ENCODE data around the gene KRTAP5-10. TPM values are rescaled to one million over a fixed set of nuclear protein-coding genes. Genes with fewer than 3 reads are reported as not detected.

The KRTAP5-10 gene
- total RNA-seq, 2 experiments from 2014 or later: not detected

DNA sequence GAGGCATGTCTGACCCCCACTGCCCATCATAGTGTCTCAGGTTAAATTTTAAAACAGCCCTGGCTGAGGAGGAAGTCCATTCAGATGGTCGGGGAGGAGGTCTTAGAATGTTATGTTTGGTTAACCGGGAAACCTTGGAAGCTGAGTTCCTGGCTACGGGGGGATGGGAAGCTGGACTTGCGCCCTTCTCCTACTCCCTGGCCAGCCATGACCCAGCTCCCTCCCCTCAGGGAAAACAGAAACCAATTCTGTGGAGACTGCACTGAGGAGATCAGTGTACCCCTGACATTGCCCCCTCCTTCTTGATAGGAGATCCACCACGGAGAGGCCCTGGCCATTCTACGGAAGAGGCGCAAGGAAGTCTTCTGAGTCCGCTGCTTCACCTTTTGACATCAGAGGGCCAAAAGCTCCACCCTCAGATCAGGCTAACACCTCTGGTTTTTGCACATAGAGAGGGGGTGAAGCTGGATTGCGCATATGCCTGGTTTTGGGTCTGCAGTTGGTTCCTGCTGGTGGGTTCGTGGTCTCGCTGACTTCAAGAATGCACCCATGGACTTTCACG lies 19.9 kb upstream of the KRTAP5-10 start:
- no peaks in the 10 kb centered on the region for H3K36me3 Mint-ChIP-seq (ENCODE audit: low read depth)
- ATAC-seq: no peak
- no peaks in the 10 kb centered on the region for H3K9me3 Mint-ChIP-seq (ENCODE audit: insufficient read depth)
- no peak for DNase-seq
- peaks cover 10% of the 10 kb centered on the region for H3K27me3 Mint-ChIP-seq (ENCODE audit: low read depth)
- H3K27ac Mint-ChIP-seq: no peak overlapping the region
- no peak overlapping the region for H3K4me3 Mint-ChIP-seq
- ChIA-PET POLR2A (no interaction called here), CTCF (no interaction called here)
- H3K4me1 Mint-ChIP-seq (ENCODE audit: low read depth): peaks cover 11% of the 10 kb centered on the region

DNA sequence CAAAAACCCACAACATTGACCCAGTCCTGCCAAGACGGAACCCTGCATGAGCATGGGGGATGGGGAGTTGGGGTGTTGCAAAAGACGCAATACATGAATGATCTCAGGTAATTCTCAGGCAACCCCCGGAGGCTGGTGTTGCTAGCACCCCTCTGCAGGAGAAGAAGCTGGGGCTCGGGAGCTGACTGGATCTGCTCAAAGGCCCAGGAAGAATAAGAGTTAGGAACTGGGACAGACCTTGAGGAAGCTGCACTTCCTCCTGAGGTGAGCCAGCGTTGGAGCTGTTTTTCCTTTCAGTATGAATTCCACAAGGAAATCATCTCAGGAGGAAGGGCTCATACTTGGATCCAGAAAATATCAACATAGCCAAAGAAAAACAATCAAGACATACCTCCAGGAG lies 17.2 kb upstream of the KRTAP5-10 start, which contains the start of gene KRTAP5-9:
Gene KRTAP5-9 (plus strand): TSS at position 301 of the 400 bp plus-strand sequence. CDS start 238 bp downstream, outside the sequence.
- Mint-ChIP-seq H3K27me3 (ENCODE audit: low read depth) (peaks cover 14% of the 10 kb centered on the region), H3K4me1 (ENCODE audit: low read depth) (peaks cover 8% of the 10 kb centered on the region), H3K27ac (no peak within 1 kb of the TSS), H3K9me3 (ENCODE audit: insufficient read depth) (no peaks in the 10 kb centered on the region), H3K4me3 (no peak within 1 kb of the TSS), H3K36me3 (ENCODE audit: low read depth) (no peaks in the 10 kb centered on the region)
- no peak for ATAC-seq
- POLR2A ChIA-PET: no interaction called here
- no peak for DNase-seq
- CTCF ChIA-PET: no interaction called here

DNA sequence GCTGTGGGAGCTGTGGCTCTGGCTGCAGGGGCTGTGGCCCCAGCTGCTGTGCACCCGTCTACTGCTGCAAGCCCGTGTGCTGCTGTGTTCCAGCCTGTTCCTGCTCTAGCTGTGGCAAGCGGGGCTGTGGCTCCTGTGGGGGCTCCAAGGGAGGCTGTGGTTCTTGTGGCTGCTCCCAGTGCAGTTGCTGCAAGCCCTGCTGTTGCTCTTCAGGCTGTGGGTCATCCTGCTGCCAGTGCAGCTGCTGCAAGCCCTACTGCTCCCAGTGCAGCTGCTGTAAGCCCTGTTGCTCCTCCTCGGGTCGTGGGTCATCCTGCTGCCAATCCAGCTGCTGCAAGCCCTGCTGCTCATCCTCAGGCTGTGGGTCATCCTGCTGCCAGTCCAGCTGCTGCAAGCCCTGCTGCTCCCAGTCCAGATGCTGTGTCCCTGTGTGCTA lies 16.6 kb upstream of the KRTAP5-10 start:
- Mint-ChIP-seq H3K9me3 (ENCODE audit: insufficient read depth) (no peaks in the 10 kb centered on the region), H3K27ac (no peak overlapping the region), H3K4me1 (ENCODE audit: low read depth) (peaks cover 3% of the 10 kb centered on the region), H3K27me3 (ENCODE audit: low read depth) (peaks cover 14% of the 10 kb centered on the region), H3K4me3 (no peak overlapping the region), H3K36me3 (ENCODE audit: low read depth) (no peaks in the 10 kb centered on the region)
- no peak for DNase-seq
- POLR2A ChIA-PET: no interaction called here
- no peak for ATAC-seq
- CTCF ChIA-PET: no interaction called here

DNA sequence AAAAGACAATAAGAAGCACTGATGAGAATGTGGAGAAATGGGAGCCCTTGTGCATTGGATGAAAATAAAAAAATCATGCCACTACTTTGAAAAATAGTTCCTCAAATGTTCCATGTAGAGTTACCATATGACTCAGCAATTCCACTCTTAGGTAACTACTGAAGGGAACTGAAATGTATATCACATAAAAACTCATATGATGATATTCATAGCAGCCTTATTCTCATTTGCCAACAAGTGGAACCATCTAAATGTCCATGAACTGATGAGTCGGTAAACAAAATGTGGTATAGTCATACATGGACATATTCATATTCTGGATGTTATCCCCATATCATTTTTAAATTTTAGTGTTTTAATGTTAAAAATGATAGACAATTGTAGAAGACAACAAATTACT lies 13.7 kb upstream of the KRTAP5-10 start:
- ATAC-seq: no peak
- H3K4me3 Mint-ChIP-seq: no peak overlapping the region

DNA sequence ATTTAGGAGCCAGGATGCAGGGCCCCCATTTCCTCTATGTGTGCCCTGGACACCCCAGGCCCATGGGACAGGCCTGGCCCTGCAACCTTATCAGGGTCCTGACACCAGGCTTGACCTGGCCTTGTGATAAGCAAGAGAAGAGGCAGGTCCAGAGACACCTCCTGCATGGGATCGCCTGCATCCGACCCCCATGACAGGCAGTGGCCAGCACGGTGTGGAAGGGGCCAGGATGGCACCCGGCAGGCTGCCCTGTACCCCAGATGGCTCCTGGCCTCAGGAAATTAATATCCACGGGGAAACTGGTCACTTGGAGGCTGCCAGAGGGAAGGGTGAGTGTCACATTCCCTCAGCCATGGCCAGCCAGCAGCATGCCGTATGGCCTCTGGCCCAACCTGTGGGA lies 10.4 kb upstream of the KRTAP5-10 start:
- DNase-seq (no peak), ATAC-seq (no peak)
- H3K27me3 Mint-ChIP-seq (ENCODE audit: low read depth): peaks cover 17% of the 10 kb centered on the region
- POLR2A ChIA-PET: no interaction called here
- H3K4me1 Mint-ChIP-seq (ENCODE audit: low read depth): no peaks in the 10 kb centered on the region
- H3K36me3 Mint-ChIP-seq (ENCODE audit: low read depth): no peaks in the 10 kb centered on the region
- no peak overlapping the region for H3K27ac Mint-ChIP-seq
- CTCF ChIA-PET: no interaction called here
- no peaks in the 10 kb centered on the region for H3K9me3 Mint-ChIP-seq (ENCODE audit: insufficient read depth)
- no peak overlapping the region for H3K4me3 Mint-ChIP-seq

More for the DNA sequence above, 13.7 kb upstream of the KRTAP5-10 start:
- H3K27me3 Mint-ChIP-seq (ENCODE audit: low read depth): peaks cover 14% of the 10 kb centered on the region
- no peak overlapping the region for H3K27ac Mint-ChIP-seq
- CTCF ChIA-PET: no interaction called here
- H3K9me3 Mint-ChIP-seq (ENCODE audit: insufficient read depth): no peaks in the 10 kb centered on the region
- no peak for DNase-seq
- POLR2A ChIA-PET: no interaction called here
- no peaks in the 10 kb centered on the region for H3K36me3 Mint-ChIP-seq (ENCODE audit: low read depth)
- H3K4me1 Mint-ChIP-seq (ENCODE audit: low read depth): no peaks in the 10 kb centered on the region

DNA sequence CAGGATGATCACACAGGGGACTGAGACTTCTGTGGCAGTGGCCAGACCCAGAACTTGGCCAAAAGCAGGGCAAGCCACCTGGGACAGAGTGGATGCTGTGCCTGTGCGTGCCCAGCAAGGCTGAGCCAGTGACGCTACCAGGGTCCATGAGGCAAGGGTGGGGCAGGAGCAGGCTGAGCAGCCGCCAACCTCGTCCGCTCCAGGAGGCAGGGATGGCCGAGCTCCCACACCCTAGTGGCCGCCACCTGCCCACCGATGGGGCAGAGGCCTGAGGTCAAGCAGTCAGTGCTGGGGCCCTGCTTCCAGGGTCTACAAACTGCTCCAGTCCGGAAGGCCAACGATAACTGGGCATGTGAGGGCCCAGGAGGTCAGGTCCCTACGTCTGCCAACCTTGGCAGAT lies 9.9 kb upstream of the KRTAP5-10 start:
- ATAC-seq (no peak), DNase-seq (no peak)
- peaks cover 15% of the 10 kb centered on the region for H3K27me3 Mint-ChIP-seq (ENCODE audit: low read depth)
- no peaks in the 10 kb centered on the region for H3K36me3 Mint-ChIP-seq (ENCODE audit: low read depth)
- H3K27ac Mint-ChIP-seq: no peak overlapping the region
- CTCF ChIA-PET: no interaction called here
- no peak overlapping the region for H3K4me3 Mint-ChIP-seq
- no peaks in the 10 kb centered on the region for H3K9me3 Mint-ChIP-seq (ENCODE audit: insufficient read depth)
- POLR2A ChIA-PET: no interaction called here
- no peaks in the 10 kb centered on the region for H3K4me1 Mint-ChIP-seq (ENCODE audit: low read depth)

DNA sequence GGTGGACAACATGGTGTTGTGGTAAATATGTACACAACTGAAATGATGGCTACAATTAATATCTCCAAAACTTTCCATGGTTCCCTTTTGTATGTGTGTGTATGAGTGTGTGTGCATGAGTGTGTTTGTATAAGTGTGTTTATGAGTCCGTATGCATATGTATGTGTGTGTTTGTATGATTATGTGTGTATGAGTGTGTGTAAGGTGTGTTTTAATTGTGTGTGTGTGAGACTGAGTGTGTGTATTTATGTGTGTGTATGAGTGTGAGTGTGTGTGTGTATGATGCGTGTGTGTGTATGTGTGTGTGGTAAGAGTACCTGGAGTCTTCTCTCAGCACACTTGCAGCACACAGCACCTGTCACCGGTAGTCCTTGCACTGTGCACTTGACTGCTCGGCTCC lies 9.3 kb upstream of the KRTAP5-10 start:
- ChIA-PET CTCF (no interaction called here), POLR2A (no interaction called here)
- DNase-seq (no peak), ATAC-seq (no peak)
- no peaks in the 10 kb centered on the region for H3K9me3 Mint-ChIP-seq (ENCODE audit: insufficient read depth)
- H3K4me3 Mint-ChIP-seq: no peak overlapping the region
- no peaks in the 10 kb centered on the region for H3K36me3 Mint-ChIP-seq (ENCODE audit: low read depth)
- no peaks in the 10 kb centered on the region for H3K4me1 Mint-ChIP-seq (ENCODE audit: low read depth)
- no peak overlapping the region for H3K27ac Mint-ChIP-seq
- H3K27me3 Mint-ChIP-seq (ENCODE audit: low read depth): peaks cover 14% of the 10 kb centered on the region

DNA sequence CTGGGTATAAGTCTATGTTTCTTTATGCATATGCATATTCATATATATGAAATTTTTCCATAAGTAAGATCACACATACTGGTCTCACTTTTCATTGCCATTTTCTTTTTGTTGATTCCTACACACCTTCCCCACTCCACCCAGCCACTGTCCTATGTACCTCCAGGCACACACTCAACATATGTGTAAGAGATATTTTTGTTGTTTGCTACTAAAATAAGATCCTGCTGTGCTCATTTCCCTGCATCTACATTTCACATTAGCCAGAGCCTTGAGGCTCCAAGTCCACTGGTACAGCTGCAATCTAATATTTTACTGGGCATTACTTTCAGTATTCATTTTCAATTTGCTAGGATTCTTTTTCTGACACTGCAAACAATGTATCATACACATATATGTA lies 8.1 kb upstream of the KRTAP5-10 start:
- Mint-ChIP-seq H3K4me3 (no peak overlapping the region), H3K4me1 (ENCODE audit: low read depth) (no peaks in the 10 kb centered on the region), H3K9me3 (ENCODE audit: insufficient read depth) (no peaks in the 10 kb centered on the region), H3K27ac (no peak overlapping the region), H3K27me3 (ENCODE audit: low read depth) (peaks cover 21% of the 10 kb centered on the region), H3K36me3 (ENCODE audit: low read depth) (no peaks in the 10 kb centered on the region)
- POLR2A ChIA-PET: no interaction called here
- ATAC-seq (no peak), DNase-seq (no peak)
- CTCF ChIA-PET: no interaction called here

DNA sequence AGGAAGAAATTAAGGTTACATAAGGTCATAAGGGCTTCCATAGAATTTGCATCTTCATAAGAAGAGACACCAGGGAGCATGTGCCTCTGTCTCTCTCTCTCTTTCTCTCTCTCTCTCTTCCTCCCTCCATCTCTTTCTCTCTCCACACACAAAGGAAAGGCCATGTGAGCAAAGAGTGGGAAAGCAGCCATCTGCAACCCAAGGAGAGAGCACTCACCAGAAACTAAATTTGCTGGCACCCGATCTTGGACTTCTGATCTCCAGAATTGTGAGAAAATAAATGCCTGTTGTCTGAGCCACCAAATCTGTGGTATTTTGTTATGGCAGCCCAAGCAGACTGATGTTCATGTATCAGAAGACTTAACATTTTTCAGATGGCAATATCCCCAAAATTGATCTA lies 6.4 kb upstream of the KRTAP5-10 start:
- DNase-seq (no peak), ATAC-seq (no peak)
- H3K4me3 Mint-ChIP-seq: no peak overlapping the region
- H3K27me3 Mint-ChIP-seq (ENCODE audit: low read depth): peaks cover 31% of the 10 kb centered on the region
- no peak overlapping the region for H3K27ac Mint-ChIP-seq
- CTCF ChIA-PET: interaction anchor here (0.6 kb wide), 1 partner anchor 1109 kb away, joined by 3 read pairs; no protein-coding TSS in a partner anchor
- no peaks in the 10 kb centered on the region for H3K4me1 Mint-ChIP-seq (ENCODE audit: low read depth)
- POLR2A ChIA-PET: no interaction called here
- H3K9me3 Mint-ChIP-seq (ENCODE audit: insufficient read depth): no peaks in the 10 kb centered on the region
- H3K36me3 Mint-ChIP-seq (ENCODE audit: low read depth): no peaks in the 10 kb centered on the region

DNA sequence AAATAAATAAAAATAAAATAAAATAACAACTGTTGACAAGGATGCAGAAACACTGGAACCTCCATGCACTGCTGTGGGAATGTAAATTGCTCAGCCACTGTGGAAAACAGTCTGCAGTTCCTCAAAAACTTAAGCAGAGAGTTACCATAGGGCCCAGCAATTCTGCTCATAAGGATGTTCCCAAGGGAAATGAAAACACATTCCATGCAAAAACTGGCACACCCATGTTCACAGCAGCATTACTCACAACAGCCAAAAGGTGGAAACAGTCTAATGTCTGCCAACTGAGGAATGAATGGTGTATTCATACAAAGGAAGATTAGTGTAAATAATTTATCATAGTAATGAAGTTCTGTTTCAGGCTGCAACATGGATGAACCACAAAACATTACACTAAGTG lies 3.2 kb upstream of the KRTAP5-10 start:
- POLR2A ChIA-PET: no interaction called here
- Mint-ChIP-seq H3K36me3 (ENCODE audit: low read depth) (no peaks in the 10 kb centered on the region), H3K9me3 (ENCODE audit: insufficient read depth) (no peaks in the 10 kb centered on the region), H3K27me3 (ENCODE audit: low read depth) (peaks cover 36% of the 10 kb centered on the region), H3K4me3 (no peak overlapping the region), H3K4me1 (ENCODE audit: low read depth) (no peaks in the 10 kb centered on the region), H3K27ac (no peak overlapping the region)
- no peak for DNase-seq
- no peak for ATAC-seq
- CTCF ChIA-PET: no interaction called here

DNA sequence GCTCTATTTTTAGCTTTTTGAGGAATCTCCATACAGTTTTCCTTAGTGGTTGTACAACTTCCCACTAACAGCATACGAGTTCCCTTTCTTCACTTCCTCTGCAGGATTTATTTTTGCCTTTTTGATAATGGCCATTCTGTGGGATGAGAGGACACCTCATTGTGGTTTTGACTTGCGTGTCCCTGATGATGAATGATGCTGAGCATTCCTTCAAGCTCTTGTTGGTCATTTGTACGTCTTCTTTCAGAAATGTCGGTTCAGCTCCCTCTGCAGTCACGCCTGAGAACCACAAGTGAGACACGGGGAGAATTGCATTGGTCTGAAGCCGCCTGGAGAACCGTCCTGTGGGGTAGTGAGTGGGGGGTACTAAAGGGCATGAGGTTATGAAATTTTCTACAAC lies 2.0 kb upstream of the KRTAP5-10 start:
- POLR2A ChIA-PET: no interaction called here
- H3K9me3 Mint-ChIP-seq (ENCODE audit: insufficient read depth): no peaks in the 10 kb centered on the region
- CTCF ChIA-PET: no interaction called here
- no peak overlapping the region for H3K27ac Mint-ChIP-seq
- H3K4me1 Mint-ChIP-seq (ENCODE audit: low read depth): no peaks in the 10 kb centered on the region
- no peak for ATAC-seq
- H3K36me3 Mint-ChIP-seq (ENCODE audit: low read depth): no peaks in the 10 kb centered on the region
- peaks cover 28% of the 10 kb centered on the region for H3K27me3 Mint-ChIP-seq (ENCODE audit: low read depth)
- H3K4me3 Mint-ChIP-seq: no peak overlapping the region
- peak; percentile 33 for DNase-seq

DNA sequence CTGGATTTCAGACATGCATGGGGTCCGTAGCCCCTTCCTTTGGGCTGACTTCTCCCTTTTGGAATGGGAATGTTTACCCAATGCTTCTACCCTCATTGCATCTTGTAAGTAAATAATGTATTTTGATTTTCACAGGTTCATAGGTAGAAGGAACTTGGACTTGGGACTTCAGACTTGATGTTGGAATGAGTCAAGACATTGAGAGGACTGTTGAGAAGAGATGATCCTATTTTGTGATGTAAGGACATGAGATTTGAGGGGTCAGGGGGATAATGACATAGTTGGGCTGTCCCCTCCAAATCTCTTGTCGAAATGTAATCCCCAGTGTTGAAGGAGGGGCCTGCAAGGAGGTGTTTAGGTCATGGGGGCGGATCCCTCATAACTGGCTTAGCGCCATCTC lies 933 bp upstream of the KRTAP5-10 start:
- H3K4me3 Mint-ChIP-seq: no peak overlapping the region
- ATAC-seq (no peak), DNase-seq (no peak)
- no peaks in the 10 kb centered on the region for H3K4me1 Mint-ChIP-seq (ENCODE audit: low read depth)
- POLR2A ChIA-PET: no interaction called here
- no peaks in the 10 kb centered on the region for H3K36me3 Mint-ChIP-seq (ENCODE audit: low read depth)
- CTCF ChIA-PET: no interaction called here
- no peaks in the 10 kb centered on the region for H3K9me3 Mint-ChIP-seq (ENCODE audit: insufficient read depth)
- peaks cover 28% of the 10 kb centered on the region for H3K27me3 Mint-ChIP-seq (ENCODE audit: low read depth)
- H3K27ac Mint-ChIP-seq: no peak overlapping the region

DNA sequence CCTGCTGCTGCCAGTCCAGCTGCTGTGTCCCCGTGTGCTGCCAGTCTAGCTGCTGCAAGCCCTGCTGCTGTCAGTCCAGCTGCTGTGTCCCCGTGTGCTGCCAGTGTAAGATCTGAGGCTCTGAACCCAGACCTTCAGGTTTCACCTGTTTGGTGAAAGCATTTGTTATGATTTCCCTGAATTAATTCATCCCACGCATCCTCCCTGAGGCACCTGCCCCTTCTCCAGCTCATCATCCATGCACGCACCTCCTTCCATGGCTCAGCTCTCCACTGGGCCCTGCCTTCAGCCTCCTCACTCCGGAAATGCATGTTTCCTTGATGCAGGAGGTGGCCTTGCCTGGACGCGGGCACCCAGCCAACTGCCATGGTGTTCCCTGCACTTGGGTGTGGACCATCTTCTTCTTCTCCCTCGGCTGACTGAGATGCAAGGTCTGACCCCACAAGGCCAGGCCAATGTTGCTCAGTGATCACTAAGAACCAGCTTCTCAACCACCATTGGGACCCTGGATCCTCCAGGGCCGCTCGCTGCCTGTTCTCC lies 788 bp downstream of the KRTAP5-10 start:
- no peak overlapping the region for H3K4me3 Mint-ChIP-seq
- POLR2A ChIA-PET: no interaction called here
- no peaks in the 10 kb centered on the region for H3K9me3 Mint-ChIP-seq (ENCODE audit: insufficient read depth)
- H3K4me1 Mint-ChIP-seq (ENCODE audit: low read depth): no peaks in the 10 kb centered on the region
- CTCF ChIA-PET: no interaction called here
- no peaks in the 10 kb centered on the region for H3K36me3 Mint-ChIP-seq (ENCODE audit: low read depth)
- DNase-seq: no peak
- no peak for ATAC-seq
- H3K27ac Mint-ChIP-seq: no peak overlapping the region
- H3K27me3 Mint-ChIP-seq (ENCODE audit: low read depth): peaks cover 21% of the 10 kb centered on the region
